WI38 (cell line): ENCODE results near the gene GRB7.

Source experiments
- H3K4me3 ChIP-seq: 2 replicates; pipeline ENCODE4 v1.5.1; 2011; ENCODE audit warnings: low read depth, mild to moderate bottlenecking, control low read depth, low read length
- TF ChIP-seq, protein P1 (sequence below): IDR thresholded peaks from 2 replicates; pipeline ENCODE4 v1.5.1; 2012; ENCODE audit warnings: low read depth, mild to moderate bottlenecking, control low read depth, low read length

GRB7 gene

DNA sequence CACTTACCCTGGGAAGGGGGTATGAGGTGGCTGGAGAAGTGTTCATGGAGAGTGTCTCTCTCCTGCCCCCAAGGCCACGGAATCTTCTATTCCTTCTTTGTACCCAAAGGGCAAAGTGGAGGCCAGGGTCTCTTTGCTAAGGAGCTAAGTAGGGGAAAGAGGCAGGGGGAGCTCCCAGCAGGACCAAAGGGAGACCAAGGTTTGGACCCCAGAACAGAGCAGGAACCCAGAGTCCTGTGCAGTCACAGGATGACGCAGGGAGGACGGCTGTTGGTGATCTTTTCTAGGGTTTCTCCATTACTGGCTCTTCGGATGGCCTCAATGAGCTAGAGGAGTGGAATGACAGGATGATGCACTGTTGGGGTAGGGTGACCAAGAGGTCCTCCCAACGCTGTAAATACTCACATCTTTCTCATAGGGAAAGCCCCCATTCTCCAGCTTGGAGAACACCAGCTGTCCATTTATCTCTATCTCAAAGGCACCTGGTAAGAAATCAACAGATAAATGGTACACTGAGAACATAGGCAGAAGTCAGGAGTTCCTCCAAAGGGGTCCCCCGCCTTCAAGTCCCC is 8.4 kb upstream of the GRB7 start:
- peak overlapping the region; percentile 62 for H3K4me3 ChIP-seq
- TF ChIP-seq, protein P1, sequence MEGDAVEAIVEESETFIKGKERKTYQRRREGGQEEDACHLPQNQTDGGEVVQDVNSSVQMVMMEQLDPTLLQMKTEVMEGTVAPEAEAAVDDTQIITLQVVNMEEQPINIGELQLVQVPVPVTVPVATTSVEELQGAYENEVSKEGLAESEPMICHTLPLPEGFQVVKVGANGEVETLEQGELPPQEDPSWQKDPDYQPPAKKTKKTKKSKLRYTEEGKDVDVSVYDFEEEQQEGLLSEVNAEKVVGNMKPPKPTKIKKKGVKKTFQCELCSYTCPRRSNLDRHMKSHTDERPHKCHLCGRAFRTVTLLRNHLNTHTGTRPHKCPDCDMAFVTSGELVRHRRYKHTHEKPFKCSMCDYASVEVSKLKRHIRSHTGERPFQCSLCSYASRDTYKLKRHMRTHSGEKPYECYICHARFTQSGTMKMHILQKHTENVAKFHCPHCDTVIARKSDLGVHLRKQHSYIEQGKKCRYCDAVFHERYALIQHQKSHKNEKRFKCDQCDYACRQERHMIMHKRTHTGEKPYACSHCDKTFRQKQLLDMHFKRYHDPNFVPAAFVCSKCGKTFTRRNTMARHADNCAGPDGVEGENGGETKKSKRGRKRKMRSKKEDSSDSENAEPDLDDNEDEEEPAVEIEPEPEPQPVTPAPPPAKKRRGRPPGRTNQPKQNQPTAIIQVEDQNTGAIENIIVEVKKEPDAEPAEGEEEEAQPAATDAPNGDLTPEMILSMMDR: no peak

DNA sequence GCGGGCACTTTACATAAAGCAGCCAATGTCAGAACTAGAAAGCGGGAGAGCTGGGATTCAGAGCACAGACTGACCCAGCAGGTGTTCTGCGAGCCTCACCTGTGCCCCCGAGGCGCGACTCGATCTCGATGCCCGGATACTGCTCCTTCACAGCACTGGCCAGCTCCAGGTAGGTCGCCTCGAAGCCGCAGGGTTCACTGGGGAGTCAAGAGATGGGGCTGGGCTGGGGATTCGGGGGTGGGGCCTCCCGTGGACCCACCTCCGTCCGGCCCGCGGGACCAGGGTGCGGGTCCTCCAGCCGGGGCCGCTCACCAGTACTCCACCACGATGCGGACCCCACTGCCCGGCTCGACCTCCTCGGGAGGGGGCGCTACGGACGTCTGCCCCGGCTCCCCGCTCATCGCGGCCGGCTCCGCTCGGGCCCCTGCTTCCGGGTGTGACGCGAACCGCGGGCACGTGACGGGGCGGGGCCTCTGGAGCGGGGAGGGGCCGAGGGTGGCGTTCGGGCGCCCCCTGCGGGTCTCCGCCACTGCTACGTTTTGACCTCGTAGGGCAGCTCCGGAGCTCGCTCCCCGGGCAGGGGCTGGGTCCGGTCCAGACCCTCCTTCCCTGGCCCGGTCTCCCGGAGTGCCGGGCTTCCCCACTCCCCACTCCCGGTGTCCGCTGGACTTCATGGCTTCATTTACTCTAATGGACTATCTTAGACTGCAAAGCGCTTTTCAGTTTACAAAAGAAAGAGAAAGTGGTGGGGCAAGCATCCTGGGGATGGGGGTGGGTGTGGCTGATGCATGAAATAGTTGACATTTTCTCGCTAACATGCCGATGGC is 7.4 kb upstream of the GRB7 start, which contains the start of gene MIEN1:
MIEN1 (minus strand) TSS at position 438 of the 827 bp plus-strand sequence; CDS start at position 401, 37 bp downstream.
- H3K4me3 ChIP-seq: peak within 1 kb of the TSS; percentile 62
- TF ChIP-seq, protein P1: peak; percentile 65

DNA sequence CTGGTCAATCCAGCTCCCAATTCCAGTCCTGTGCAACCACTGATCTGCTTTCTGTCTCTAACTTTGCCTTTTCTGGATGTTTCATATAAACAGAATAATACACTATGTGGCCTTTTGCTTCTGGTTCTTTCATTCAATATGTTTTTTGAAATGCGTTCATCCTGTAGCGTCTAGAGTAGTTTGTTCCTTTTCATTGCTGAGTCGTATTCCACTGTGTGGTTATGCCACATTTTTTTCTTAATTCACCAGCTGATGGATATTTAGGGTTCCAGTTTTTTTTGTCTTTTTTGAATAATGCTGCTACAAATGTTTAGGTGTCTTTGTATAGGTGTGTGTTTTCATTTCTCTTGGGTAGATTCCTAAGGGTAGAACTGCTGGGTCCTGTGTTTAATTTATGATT is 5.2 kb upstream of the GRB7 start:
- TF ChIP-seq, protein P1: no peak
- H3K4me3 ChIP-seq: no peak overlapping the region

DNA sequence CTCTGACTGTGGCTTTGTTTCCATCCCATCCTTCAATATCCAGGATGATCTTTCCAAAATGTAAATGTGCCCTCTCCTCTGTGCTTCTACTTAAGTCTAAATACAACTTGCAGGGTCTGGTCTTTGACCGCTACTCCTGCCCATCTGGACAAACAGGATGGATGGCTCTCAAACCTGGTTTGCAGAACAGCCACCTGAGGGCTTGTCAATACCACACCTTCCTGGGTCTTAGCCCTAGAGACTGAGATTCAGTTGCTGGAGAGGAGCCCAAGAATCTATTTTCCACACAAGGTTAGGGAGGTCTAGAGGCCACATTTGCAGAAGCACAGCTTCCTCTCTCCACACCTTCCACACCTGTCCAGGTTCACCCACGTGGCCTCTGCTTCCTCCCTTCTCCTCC is 1.9 kb upstream of the GRB7 start:
- TF ChIP-seq, protein P1: no peak
- no peak overlapping the region for H3K4me3 ChIP-seq

DNA sequence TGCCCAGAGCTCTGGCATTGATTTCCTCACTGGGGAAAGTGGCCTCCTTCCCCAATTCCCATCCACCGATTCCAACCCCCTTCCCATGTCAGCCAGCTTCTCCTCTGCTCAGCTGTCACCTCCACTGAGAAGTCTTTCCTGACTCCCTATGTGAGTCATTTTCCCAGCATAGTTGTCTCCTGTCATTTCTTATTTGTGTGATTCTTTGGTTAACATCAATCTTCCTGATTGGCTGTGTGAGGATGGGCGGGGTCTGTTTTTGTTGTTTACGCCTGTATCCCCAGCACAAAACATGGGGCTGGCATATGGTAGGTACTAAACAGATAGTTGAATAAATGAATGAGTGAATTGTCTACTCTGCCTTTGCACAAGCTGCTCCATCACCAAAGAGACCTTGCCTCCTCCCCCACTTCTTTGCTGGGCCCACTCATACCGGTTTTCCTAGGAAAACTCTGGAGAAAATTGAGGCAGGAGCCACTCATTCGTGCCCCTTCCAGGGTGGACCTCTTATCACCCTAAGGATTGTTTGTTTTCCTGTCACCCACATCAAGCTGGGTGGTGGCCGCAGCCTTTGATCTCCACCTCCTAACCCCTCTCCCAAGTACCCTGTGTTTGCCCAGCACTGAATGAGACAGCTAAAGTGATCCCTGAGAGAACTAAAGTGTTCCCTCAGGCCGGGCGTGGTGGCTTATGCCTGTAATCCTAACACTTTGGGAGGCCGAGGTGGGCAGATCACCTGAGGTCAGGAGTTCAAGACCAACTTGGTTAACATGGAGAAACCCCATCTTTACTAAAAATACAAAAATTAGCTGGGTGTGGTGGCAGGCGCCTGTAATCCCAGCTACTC is 1.2 kb upstream of the GRB7 start:
- TF ChIP-seq, protein P1: no peak
- H3K4me3 ChIP-seq: no peak overlapping the region

DNA sequence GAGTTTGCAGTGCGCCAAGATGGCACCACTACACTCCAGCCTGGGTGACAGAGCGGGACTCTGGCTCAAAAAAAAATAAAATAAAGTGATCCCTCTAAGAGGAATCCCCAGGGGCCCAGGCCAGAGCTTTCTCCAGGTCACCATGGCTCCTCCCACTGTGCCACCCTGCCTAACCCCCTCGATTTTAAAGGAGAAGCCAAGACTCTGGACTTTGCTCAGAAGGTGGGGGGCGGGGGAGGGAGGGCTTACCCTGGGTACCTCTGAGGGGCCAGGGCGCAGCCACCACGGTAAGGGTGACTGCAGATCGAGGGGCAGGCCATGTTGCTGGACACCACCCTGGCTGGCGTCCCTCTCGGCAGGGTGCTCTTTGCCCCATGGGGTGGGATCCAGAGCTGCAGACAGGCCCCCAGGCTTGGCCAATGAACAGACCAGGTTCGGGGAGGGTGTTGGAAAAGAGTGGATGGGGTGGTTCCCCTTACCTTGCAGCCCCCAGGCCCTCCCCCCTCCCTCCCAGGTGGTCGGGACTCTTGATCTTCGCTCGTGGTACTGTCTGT is 455 bp upstream of the GRB7 start:
- TF ChIP-seq, protein P1: no peak
- no peak overlapping the region for H3K4me3 ChIP-seq

DNA sequence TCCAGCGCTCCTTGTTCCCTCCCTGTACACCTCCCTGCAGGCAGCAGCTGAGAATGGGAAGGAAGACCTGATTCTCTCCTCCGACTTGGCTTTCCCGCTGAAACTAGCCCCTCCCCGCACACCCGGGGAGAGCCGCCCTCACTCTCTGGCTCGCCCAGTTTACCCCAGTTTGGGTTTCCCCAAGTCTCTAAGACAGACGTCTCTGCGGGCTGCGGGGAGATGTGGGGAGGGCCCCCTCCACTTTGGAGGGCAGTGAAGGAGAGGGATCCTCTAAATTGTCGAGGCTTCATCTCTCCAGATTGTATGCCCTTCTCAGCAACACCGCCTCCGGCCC is 797 bp downstream of the GRB7 start:
- H3K4me3 ChIP-seq: no peak overlapping the region
- TF ChIP-seq, protein P1: no peak
